ENCODE data around the gene HAT1. TPM values are rescaled to one million over a fixed set of nuclear protein-coding genes. Genes with fewer than 3 reads are reported as not detected.

HAT1 gene
- polyA plus RNA-seq, 1 donor from 2014 or later: 39.8 TPM

GRCh38 chr2:171902840-171903420, 19.3 kb upstream of the HAT1 start:
- no peak overlapping the region for H3K27ac ChIP-seq (ENCODE audit: low read length)
- TF ChIP-seq EP300 (conservative IDR thresholded peaks at IDR 0.05; ENCODE audit: poor library complexity, severe bottlenecking) (no peak), MXI1 (conservative IDR thresholded peaks at IDR 0.05; ENCODE audit: poor library complexity, severe bottlenecking) (no peak)

GRCh38 chr2:171908235-171908634, 14.0 kb upstream of the HAT1 start:
- Histone ChIP-seq H3K9me2 (ENCODE audit: insufficient read depth, low read length) (no peaks in the 10 kb centered on the region), H2AFZ (ENCODE audit: low read depth, low read length) (no peak overlapping the region), H3K27ac (ENCODE audit: low read length) (no peak overlapping the region), H3K27me3 (ENCODE audit: insufficient read depth, low read depth, low read length) (no peaks in the 10 kb centered on the region), H3K4me3 (ENCODE audit: low read length) (no peak overlapping the region), H3K4me2 (ENCODE audit: low read length) (no peak overlapping the region), H4K20me1 (ENCODE audit: insufficient read depth) (no peaks in the 10 kb centered on the region), H3K9me3 (ENCODE audit: low read length) (no peaks in the 10 kb centered on the region), H3K9ac (ENCODE audit: low read length) (no peak overlapping the region), H3K79me2 (replicated peaks; ENCODE audit: insufficient read depth, low read length) (no peaks in the 10 kb centered on the region), H3K36me3 (ENCODE audit: insufficient read depth, low read length) (no peaks in the 10 kb centered on the region), H3F3A (ENCODE audit: insufficient read depth, low read length, poor library complexity, severe bottlenecking) (no peaks in the 10 kb centered on the region)
- TF ChIP-seq REST (IDR thresholded peaks at IDR 0.05; ENCODE audit: borderline replicate concordance) (no peak), EZH2 (IDR thresholded peaks at IDR 0.05; ENCODE audit: borderline replicate concordance, insufficient read depth, low read length, poor library complexity, severe bottlenecking) (no peak), MXI1 (conservative IDR thresholded peaks at IDR 0.05; ENCODE audit: poor library complexity, severe bottlenecking) (no peak), TAF1 (IDR thresholded peaks at IDR 0.05; ENCODE audit: low read depth) (no peak), CTCF (IDR thresholded peaks at IDR 0.05; ENCODE audit: poor library complexity, severe bottlenecking) (no peak)

More at GRCh38 chr2:171902840-171903420, 19.3 kb upstream of the HAT1 start:
- no peak overlapping the region for H3K4me2 ChIP-seq (ENCODE audit: low read length)
- H3K9ac ChIP-seq (ENCODE audit: low read length): no peak overlapping the region
- no peaks in the 10 kb centered on the region for H4K20me1 ChIP-seq (ENCODE audit: insufficient read depth)
- no peaks in the 10 kb centered on the region for H3K36me3 ChIP-seq (ENCODE audit: insufficient read depth, low read length)
- no peaks in the 10 kb centered on the region for H3K27me3 ChIP-seq (ENCODE audit: insufficient read depth, low read depth, low read length)
- no peaks in the 10 kb centered on the region for H3K79me2 ChIP-seq (replicated peaks; ENCODE audit: insufficient read depth, low read length)
- H3K4me3 ChIP-seq (ENCODE audit: low read length): no peak overlapping the region
- no peaks in the 10 kb centered on the region for H3K9me2 ChIP-seq (ENCODE audit: insufficient read depth, low read length)
- no peak overlapping the region for H2AFZ ChIP-seq (ENCODE audit: low read depth, low read length)
- no peaks in the 10 kb centered on the region for H3F3A ChIP-seq (ENCODE audit: insufficient read depth, low read length, poor library complexity, severe bottlenecking)
- H3K9me3 ChIP-seq (ENCODE audit: low read length): no peaks in the 10 kb centered on the region

- Histone ChIP-seq H3K27ac (ENCODE audit: low read length) (no peak overlapping the region), H3K36me3 (ENCODE audit: insufficient read depth, low read length) (no peaks in the 10 kb centered on the region), H3K9ac (ENCODE audit: low read length) (no peak overlapping the region), H2AFZ (ENCODE audit: low read depth, low read length) (no peak overlapping the region), H3K9me3 (ENCODE audit: low read length) (no peaks in the 10 kb centered on the region), H3K79me2 (replicated peaks; ENCODE audit: insufficient read depth, low read length) (no peaks in the 10 kb centered on the region), H4K20me1 (ENCODE audit: insufficient read depth) (no peaks in the 10 kb centered on the region), H3K9me2 (ENCODE audit: insufficient read depth, low read length) (no peaks in the 10 kb centered on the region), H3F3A (ENCODE audit: insufficient read depth, low read length, poor library complexity, severe bottlenecking) (no peaks in the 10 kb centered on the region), H3K27me3 (ENCODE audit: insufficient read depth, low read depth, low read length) (no peaks in the 10 kb centered on the region), H3K4me2 (ENCODE audit: low read length) (no peak overlapping the region), H3K4me3 (ENCODE audit: low read length) (no peak overlapping the region)
- no peak for TF ChIP-seq REST (IDR thresholded peaks at IDR 0.05; ENCODE audit: borderline replicate concordance)
- no peak for TF ChIP-seq POLR2AphosphoS5 (IDR thresholded peaks at IDR 0.05)
- TF ChIP-seq EP300 (conservative IDR thresholded peaks at IDR 0.05; ENCODE audit: poor library complexity, severe bottlenecking): no peak
- no peak for TF ChIP-seq TAF1 (IDR thresholded peaks at IDR 0.05; ENCODE audit: low read depth)
- TF ChIP-seq RAD21 (conservative IDR thresholded peaks at IDR 0.05): no peak
- TF ChIP-seq SMC3 (conservative IDR thresholded peaks at IDR 0.05; ENCODE audit: poor library complexity): no peak
- TF ChIP-seq CTCF (IDR thresholded peaks at IDR 0.05; ENCODE audit: poor library complexity, severe bottlenecking): no peak
- TF ChIP-seq MXI1 (conservative IDR thresholded peaks at IDR 0.05; ENCODE audit: poor library complexity, severe bottlenecking): no peak
- TF ChIP-seq EZH2 (IDR thresholded peaks at IDR 0.05; ENCODE audit: borderline replicate concordance, insufficient read depth, low read length, poor library complexity, severe bottlenecking): no peak
These were observed 13.0 kb upstream of the HAT1 start for GRCh38 chr2:171909266-171909665.
